Glutamatergic neuron (in vitro differentiated cells): ENCODE results near the gene BANF2. TPM values are rescaled to one million over a fixed set of nuclear protein-coding genes. Genes with fewer than 3 reads are reported as not detected.

Experiments
- DNase-seq: peaks from one replicate; pipeline ENCODE4 v3.0.0; 2022
- H3K27ac Mint-ChIP-seq: one replicate; pipeline ENCODE4 v1.8.0; 2020; ENCODE audit warnings: mild to moderate bottlenecking, mixed read lengths, inconsistent platforms; ENCODE audit not compliant: unreplicated experiment
- H3K27me3 Mint-ChIP-seq: one replicate; pipeline ENCODE4 v1.8.0; 2020; ENCODE audit warnings: mild to moderate bottlenecking, moderate library complexity, mixed read lengths, inconsistent platforms; ENCODE audit not compliant: unreplicated experiment
- H3K36me3 Mint-ChIP-seq: one replicate; pipeline ENCODE4 v1.8.0; 2020; ENCODE audit warnings: mild to moderate bottlenecking, mixed read lengths, inconsistent platforms; ENCODE audit not compliant: unreplicated experiment
- H3K4me1 Mint-ChIP-seq: one replicate; pipeline ENCODE4 v1.8.0; 2020; ENCODE audit warnings: mild to moderate bottlenecking, low read depth, mixed read lengths, inconsistent platforms; ENCODE audit not compliant: unreplicated experiment
- H3K4me3 Mint-ChIP-seq: one replicate; pipeline ENCODE4 v1.8.0; 2020; ENCODE audit warnings: mild to moderate bottlenecking, mixed read lengths, inconsistent platforms; ENCODE audit not compliant: unreplicated experiment
- H3K9me3 Mint-ChIP-seq: one replicate; pipeline ENCODE4 v1.8.0; 2020; ENCODE audit warnings: mild to moderate bottlenecking, moderate library complexity, mixed read lengths, inconsistent platforms; ENCODE audit not compliant: unreplicated experiment
- CTCF ChIP-seq: fragments of 200-600 bp; sonication (generic); IDR thresholded peaks from one replicate; pipeline ENCODE4 v1.5.0; 2021; ENCODE audit not compliant: partially characterized antibody, unreplicated experiment
- total RNA-seq: library from RNA; stranded (reverse); fragmentation: NEBNext Ultra II Directional; extraction: Animal tissue kit (Norgen Biotek cat#: 25700); gene quantifications from one replicate; pipeline ENCODE4 v1.2.1, GENCODE V29; 2021; ENCODE audit not compliant: unreplicated experiment

BANF2 gene
- total RNA-seq, 1 donor from 2014 or later, result not detected

DNA sequence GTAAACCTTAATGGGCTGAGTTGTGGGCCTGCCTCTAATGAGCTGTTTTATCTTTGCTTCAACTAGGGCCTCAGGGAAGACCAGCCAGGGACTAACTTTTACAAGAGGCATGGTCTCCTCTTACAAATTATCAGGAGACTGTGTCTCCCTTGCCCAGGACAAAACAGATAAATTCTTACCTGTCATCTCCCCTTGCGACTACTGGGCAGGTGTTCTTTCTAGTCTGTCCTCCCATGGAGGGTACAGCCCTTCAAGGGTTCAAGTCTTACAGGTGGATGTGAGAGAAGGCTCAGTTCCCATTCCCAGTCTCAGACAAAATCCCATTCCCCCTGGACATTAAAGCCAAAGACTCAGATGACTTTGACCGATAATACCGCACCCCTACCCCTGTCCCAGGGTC is 31.3 kb upstream of the BANF2 start:
- Mint-ChIP-seq H3K27me3 (no peaks in the 10 kb centered on the region), H3K27ac (no peak overlapping the region), H3K4me3 (no peak overlapping the region), H3K36me3 (no peaks in the 10 kb centered on the region), H3K9me3 (no peaks in the 10 kb centered on the region), H3K4me1 (peaks cover 15% of the 10 kb centered on the region)
- no peak for TF ChIP-seq CTCF
- DNase-seq, result no peak

DNA sequence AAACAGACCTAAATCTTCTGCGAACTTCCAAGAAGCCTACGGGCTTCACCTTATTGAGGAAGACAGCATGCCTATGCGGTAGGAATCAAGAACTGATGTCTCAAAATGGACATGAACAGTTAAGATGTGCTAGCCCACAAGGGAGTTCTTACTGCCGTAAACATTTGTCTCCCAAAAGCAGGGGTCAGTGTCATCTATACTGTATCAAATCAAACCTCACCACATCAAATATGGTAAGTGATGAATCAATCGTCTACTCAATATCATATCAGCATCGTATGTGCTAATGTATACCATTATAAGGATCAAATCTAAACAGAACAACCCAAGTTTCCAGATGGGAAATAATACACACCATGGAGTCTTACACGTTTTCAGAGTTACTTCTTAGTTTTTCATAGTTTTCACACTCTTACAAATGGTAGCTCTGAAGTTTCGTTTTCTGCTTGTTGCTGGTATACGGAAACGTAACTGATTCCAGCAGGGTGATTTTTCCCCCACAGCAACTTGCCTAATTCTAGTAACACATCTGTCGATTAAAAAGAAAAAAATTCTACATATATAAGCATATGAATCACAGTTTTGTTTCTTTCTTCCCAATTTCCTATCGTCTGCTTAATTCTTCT is 30.3 kb upstream of the BANF2 start:
- H3K36me3 Mint-ChIP-seq, result no peaks in the 10 kb centered on the region
- no peak overlapping the region for H3K4me3 Mint-ChIP-seq
- no peak for TF ChIP-seq CTCF
- no peak for DNase-seq
- no peaks in the 10 kb centered on the region for H3K27me3 Mint-ChIP-seq
- H3K9me3 Mint-ChIP-seq, result no peaks in the 10 kb centered on the region
- peaks cover 11% of the 10 kb centered on the region for H3K4me1 Mint-ChIP-seq
- H3K27ac Mint-ChIP-seq, result no peak overlapping the region

- no peak overlapping the region for H3K27ac Mint-ChIP-seq
- no peaks in the 10 kb centered on the region for H3K36me3 Mint-ChIP-seq
- no peak overlapping the region for H3K4me3 Mint-ChIP-seq
- no peaks in the 10 kb centered on the region for H3K9me3 Mint-ChIP-seq
- TF ChIP-seq CTCF, result no peak
- H3K4me1 Mint-ChIP-seq, result peaks cover 11% of the 10 kb centered on the region
- no peaks in the 10 kb centered on the region for H3K27me3 Mint-ChIP-seq
- no peak for DNase-seq
Observed at GRCh38 chr20:17671011-17671410, 28.8 kb upstream of the BANF2 start.

- Mint-ChIP-seq H3K27me3 (no peaks in the 10 kb centered on the region), H3K4me3 (no peak overlapping the region), H3K27ac (no peak overlapping the region), H3K4me1 (peaks cover 11% of the 10 kb centered on the region), H3K9me3 (no peaks in the 10 kb centered on the region), H3K36me3 (no peaks in the 10 kb centered on the region)
- no peak for DNase-seq
- TF ChIP-seq CTCF, result no peak
Observed at GRCh38 chr20:17671565-17671964, 28.2 kb upstream of the BANF2 start.

DNA sequence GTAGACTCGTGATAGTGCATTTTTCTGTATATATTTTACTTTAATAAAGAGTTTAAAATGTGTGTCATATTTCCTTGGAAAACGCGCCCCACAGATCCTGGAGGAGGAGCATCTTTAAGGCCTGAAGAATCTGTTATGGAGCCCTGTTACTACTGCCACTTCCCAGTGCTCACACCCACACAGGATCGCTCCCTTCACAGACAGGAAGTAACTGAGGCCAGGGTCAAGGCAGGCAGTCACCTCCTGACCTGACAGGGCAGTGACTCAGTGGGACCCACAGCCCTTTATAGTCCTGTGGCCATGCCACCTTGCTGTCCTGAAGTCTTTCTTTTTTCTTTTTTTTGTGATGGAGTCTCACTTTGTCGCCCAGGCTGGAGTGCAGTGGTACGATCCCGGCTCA is 26.7 kb upstream of the BANF2 start:
- no peak overlapping the region for H3K27ac Mint-ChIP-seq
- H3K36me3 Mint-ChIP-seq, result no peaks in the 10 kb centered on the region
- no peaks in the 10 kb centered on the region for H3K27me3 Mint-ChIP-seq
- no peak for DNase-seq
- no peaks in the 10 kb centered on the region for H3K9me3 Mint-ChIP-seq
- no peak for TF ChIP-seq CTCF
- H3K4me3 Mint-ChIP-seq, result no peak overlapping the region
- H3K4me1 Mint-ChIP-seq, result peaks cover 4% of the 10 kb centered on the region
